HepG2 (cell line): ENCODE results near the gene PPP1CB. TPM values are rescaled to one million over a fixed set of nuclear protein-coding genes. Genes with fewer than 3 reads are reported as not detected.
A peak's percentile ranks its signal among the peaks of the same experiment; 100 is the strongest.

Experiments
- CEBPG ChIP-seq: IDR thresholded peaks from 2 replicates; pipeline ENCODE4 v1.6.1; 2016
- FIP1L1 ChIP-seq: fragments of 200-400 bp; formaldehyde crosslinking; IDR thresholded peaks from 2 replicates; pipeline ENCODE4 v1.6.1; 2018; ENCODE audit warnings: low read depth, mild to moderate bottlenecking, low read length, moderate library complexity, borderline replicate concordance; ENCODE audit not compliant: insufficient read depth
- GATAD2A ChIP-seq: IDR thresholded peaks from 2 replicates; pipeline ENCODE4 v1.6.1; 2016
- MAFF ChIP-seq: IDR thresholded peaks from 2 replicates; pipeline ENCODE4 v1.6.1; 2011; ENCODE audit warnings: low read depth, low read length, improper control_type of control experiment
- NFYC ChIP-seq: IDR thresholded peaks from 2 replicates; pipeline ENCODE4 v1.6.1; 2016; ENCODE audit warnings: missing genetic modification reagents, missing compliant biosample characterization
- SOX6 ChIP-seq, 2 experiments: fragments of 450-650 bp in 1 of 2; sonication (generic) in 1 of 2; formaldehyde crosslinking in 1 of 2; IDR thresholded peaks; 2 replicates each; pipeline versions ENCODE4 v1.4.0 to v1.6.1; 2017 to 2020; ENCODE audit warnings: antibody characterized with exemption in 1 of 2, mild to moderate bottlenecking in 1 of 2, missing genetic modification reagents in 1 of 2
- SP140L ChIP-seq: sonication (generic); formaldehyde crosslinking; IDR thresholded peaks from 2 replicates; pipeline ENCODE4 v1.4.0; 2020; ENCODE audit warnings: missing genetic modification reagents, borderline replicate concordance
- TEAD3 ChIP-seq: optimal IDR thresholded peaks from 2 replicates; pipeline ENCODE3; 2016; ENCODE audit warnings: borderline replicate concordance
- YEATS2 ChIP-seq: sonication (generic); formaldehyde crosslinking; IDR thresholded peaks from 2 replicates; pipeline ENCODE4 v1.4.0; 2020; ENCODE audit warnings: missing genetic modification reagents, borderline replicate concordance
- ZNF17 ChIP-seq: sonication (generic); formaldehyde crosslinking; IDR thresholded peaks from 2 replicates; pipeline ENCODE4 v1.5.0; 2020; ENCODE audit warnings: mild to moderate bottlenecking, missing genetic modification reagents
- ZNF207 ChIP-seq: fragments of 450-650 bp; IDR thresholded peaks from 2 replicates; pipeline ENCODE4 v1.6.1; 2016; ENCODE audit warnings: antibody characterized with exemption, borderline replicate concordance
- ZNF281 ChIP-seq: sonication (generic); formaldehyde crosslinking; IDR thresholded peaks from 2 replicates; pipeline ENCODE4 v1.4.0; 2020; ENCODE audit warnings: missing genetic modification reagents, borderline replicate concordance
- ZNF329 ChIP-seq: sonication (generic); formaldehyde crosslinking; IDR thresholded peaks from 2 replicates; pipeline ENCODE4 v1.9.0; 2021; ENCODE audit warnings: low read depth, mild to moderate bottlenecking, missing genetic modification reagents
- ZNF407 ChIP-seq: sonication (generic); formaldehyde crosslinking; IDR thresholded peaks from one replicate; pipeline ENCODE4 v1.5.1; 2020; ENCODE audit warnings: mild to moderate bottlenecking, missing genetic modification reagents; ENCODE audit errors: not compliant biosample characterization
- ZNF614 ChIP-seq: IDR thresholded peaks from 2 replicates; pipeline ENCODE4 v1.6.1; 2018; ENCODE audit warnings: missing biosample characterization, missing genetic modification reagents, inconsistent platforms, borderline replicate concordance
- ZNF615 ChIP-seq: sonication (generic); formaldehyde crosslinking; IDR thresholded peaks from 2 replicates; pipeline ENCODE4 v1.5.0; 2020; ENCODE audit warnings: mild to moderate bottlenecking, missing genetic modification reagents, borderline replicate concordance
- polyA plus RNA-seq, 8 experiments: library from polyadenylated mRNA; depleted of rRNA in 3 of 8; stranded (reverse) in 7 of 8; unstranded in 1 of 8; fragments of >200 nt; fragmentation: Illumina TruSeq in 4 of 8; extraction: Trizol in 4 of 8; gene quantifications; 2 replicates each; pipeline versions ENCODE4 v1.2.1 to v1.2.3, GENCODE V29; 2011 to 2016; ENCODE audit warnings: low read depth in 4 of 8, missing spikeins in 1 of 8, mixed read lengths in 1 of 8; ENCODE audit not compliant: insufficient read depth in 1 of 8
- total RNA-seq, 5 experiments: library from RNA; depleted of rRNA; stranded (reverse); fragments of >200 nt; fragmentation: Illumina TruSeq; extraction: Trizol; gene quantifications; 2 replicates each; pipeline ENCODE4 v1.2.3, GENCODE V29; 2016; ENCODE audit warnings: low read depth in 1 of 5

The PPP1CB gene
- total and polyA plus RNA-seq, 2 of the 13 experiments (the other 11 are each of a cell fraction or from before 2014, with no cell fraction given), result 46.9 to 109 TPM

GRCh38 chr2:28702415-28702861 is 49.2 kb upstream of the PPP1CB start (continued):
- TF ChIP-seq ZNF207, result no peak
- TF ChIP-seq ZNF17 (CRISPR knock-in tag), result no peak
- no peak for TF ChIP-seq CEBPG
- TF ChIP-seq TEAD3 (CRISPR knock-in tag), result peak; percentile 71
- no peak for TF ChIP-seq FIP1L1
- no peak for TF ChIP-seq MAFF
- TF ChIP-seq ZNF407 (CRISPR knock-in tag), result no peak
- no peak for TF ChIP-seq SOX6 (IDR thresholded peaks at IDR 0.05)
- peak; percentile 24; the same call in 1 of the 2 replicates for TF ChIP-seq SOX6 (CRISPR knock-in tag; IDR thresholded peaks at IDR 0.05)
- TF ChIP-seq SP140L (CRISPR knock-in tag), result no peak
- no peak for TF ChIP-seq ZNF329 (CRISPR knock-in tag)
- TF ChIP-seq ZNF614 (CRISPR knock-in tag), result peak; percentile 53; the same call in 1 of the 2 replicates
- no peak for TF ChIP-seq NFYC (CRISPR knock-in tag)
- peak; percentile 45; the same call in 1 of the 2 replicates for TF ChIP-seq GATAD2A (CRISPR knock-in tag)
- no peak for TF ChIP-seq YEATS2
- TF ChIP-seq ZNF281 (CRISPR knock-in tag), result no peak
- no peak for TF ChIP-seq ZNF615
